GM23248 (cell line): ENCODE measurements around the gene TRPM7. TPM values are rescaled to one million over a fixed set of nuclear protein-coding genes. Genes with fewer than 3 reads are reported as not detected.

ENCODE experiments used
- DNase-seq: peaks from one replicate; pipeline ENCODE4 v3.0.0-alpha.2; 2015
- H2AFZ ChIP-seq: fragments of 200-600 bp; sonication (generic); 2 replicates; pipeline ENCODE4 v1.6.1; 2016; ENCODE audit warnings: antibody characterized with exemption
- H3F3A ChIP-seq: fragments of 200-600 bp; sonication (generic); 2 replicates; pipeline ENCODE4 v1.6.1; 2016; ENCODE audit warnings: mild to moderate bottlenecking, antibody characterized with exemption, mixed run types; ENCODE audit not compliant: insufficient read depth
- H3K27ac ChIP-seq: fragments of 200-600 bp; sonication (generic); 2 replicates; pipeline ENCODE4 v1.5.1; 2016; ENCODE audit warnings: mild to moderate bottlenecking
- H3K27me3 ChIP-seq: fragments of 200-600 bp; sonication (generic); replicated peaks from 2 replicates; pipeline ENCODE4 v1.6.1; 2016; ENCODE audit warnings: mild to moderate bottlenecking; ENCODE audit not compliant: insufficient read depth
- H3K36me3 ChIP-seq: fragments of 200-600 bp; sonication (generic); 2 replicates; pipeline ENCODE4 v1.6.1; 2016; ENCODE audit warnings: low read depth, mild to moderate bottlenecking
- H3K4me1 ChIP-seq: fragments of 200-600 bp; sonication (generic); 2 replicates; pipeline ENCODE4 v1.6.1; 2016; ENCODE audit warnings: mild to moderate bottlenecking; ENCODE audit not compliant: insufficient read depth
- H3K4me2 ChIP-seq: fragments of 200-600 bp; sonication (generic); one replicate; pipeline ENCODE4 v1.6.1; 2016; ENCODE audit warnings: mild to moderate bottlenecking; ENCODE audit not compliant: unreplicated experiment
- H3K4me3 ChIP-seq: fragments of 200-600 bp; sonication (generic); 2 replicates; pipeline ENCODE4 v1.5.1; 2016; ENCODE audit warnings: mild to moderate bottlenecking
- H3K79me2 ChIP-seq: fragments of 200-600 bp; sonication (generic); 2 replicates; pipeline ENCODE4 v1.6.1; 2016; ENCODE audit warnings: mild to moderate bottlenecking; ENCODE audit not compliant: insufficient read depth
- H3K9ac ChIP-seq: fragments of 200-600 bp; sonication (generic); 2 replicates; pipeline ENCODE4 v1.6.1; 2016; ENCODE audit warnings: mild to moderate bottlenecking
- H3K9me2 ChIP-seq: fragments of 200-600 bp; sonication (generic); 2 replicates; pipeline ENCODE4 v1.6.1; 2016; ENCODE audit warnings: mixed run types, mild to moderate bottlenecking, moderate library complexity; ENCODE audit not compliant: insufficient read depth
- H3K9me3 ChIP-seq: fragments of 200-600 bp; sonication (generic); one replicate; pipeline ENCODE4 v1.6.1; 2017; ENCODE audit warnings: low read depth
- H4K20me1 ChIP-seq: fragments of 200-600 bp; sonication (generic); 2 replicates; pipeline ENCODE4 v1.6.0; 2016; ENCODE audit not compliant: insufficient read depth
- EZH2 ChIP-seq: fragments of 200-600 bp; sonication (generic); IDR thresholded peaks from 2 replicates; pipeline ENCODE4 v1.6.1; 2018; ENCODE audit warnings: antibody characterized with exemption, mild to moderate bottlenecking; ENCODE audit not compliant: insufficient read depth, poor library complexity, severe bottlenecking
- EZH2phosphoT487 ChIP-seq: fragments of 200-600 bp; sonication (generic); IDR thresholded peaks from 2 replicates; pipeline ENCODE4 v1.6.1; 2018; ENCODE audit warnings: antibody characterized with exemption, moderate library complexity, mild to moderate bottlenecking, low read depth; ENCODE audit not compliant: insufficient read depth
- WGBS, 2 experiments: methylation state at CpG; one replicate each; pipeline ENCODE4 v1.1.6; 2015 to 2017; ENCODE audit warnings: low lambda C conversion rate in 2 of 2, low coverage in 1 of 2; ENCODE audit errors: missing lambda C conversion rate in 2 of 2; 5-methylcytosine and 5-hydroxymethylcytosine counted together
- in situ Hi-C: fragments of 300-500 bp; cut with MboI; formaldehyde crosslinking; loops from 2 replicates; pipeline ENCODE4 v1.15.0; 2020
- polyA plus RNA-seq: library from polyadenylated mRNA; unstranded; fragments of >200 nt; fragmentation: Nextera tagmentation; extraction: Ambion mirVana; gene quantifications from 2 replicates; pipeline ENCODE4 v1.2.1, GENCODE V29; 2016
- total RNA-seq: library from RNA; depleted of rRNA; stranded (reverse); fragments of >200 nt; shearing (Covaris generic); gene quantifications from 2 replicates; pipeline ENCODE4 v1.2.3, GENCODE V29; 2014

The TRPM7 gene
- total and polyA plus RNA-seq, 2 experiments from 2014 or later: 15.5 to 38.4 TPM

DNA sequence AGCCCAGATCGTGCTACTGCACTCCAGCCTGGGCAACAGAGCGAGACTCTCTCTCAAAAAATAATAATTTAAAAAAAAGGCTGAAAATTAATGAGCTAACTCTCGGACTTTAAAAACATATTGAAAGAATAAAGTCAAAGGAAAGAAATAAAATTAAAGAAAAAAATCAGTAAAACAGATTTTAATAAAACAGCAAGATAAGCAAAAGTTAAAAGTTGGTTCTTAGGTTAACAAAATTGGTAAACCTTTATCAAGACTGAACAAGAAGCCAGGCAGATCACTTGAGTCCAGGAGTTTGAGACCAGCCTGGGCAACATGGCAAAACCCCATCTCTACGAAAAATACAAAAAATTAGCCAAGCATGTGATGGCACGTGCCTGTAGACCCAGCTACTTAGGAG lies 20.7 kb downstream of the TRPM7 start:
- H3K4me2 ChIP-seq: no peak overlapping the region
- no peak overlapping the region for H3K27ac ChIP-seq
- DNase-seq: no peak
- peaks cover 8% of the 10 kb centered on the region for H3K36me3 ChIP-seq
- 0 out of 2 replicates have a peak, but pooled peaks cover 3% of the 10 kb centered on the region for H4K20me1 ChIP-seq
- H3K79me2 ChIP-seq: peaks cover 100% of the 10 kb centered on the region
- H3K9me3 ChIP-seq: no peaks in the 10 kb centered on the region
- in situ Hi-C loops: loop anchor here (10.0 kb wide), 1 partner anchor 219 kb away; no protein-coding TSS in a partner anchor
- H3K4me1 ChIP-seq: no peaks in the 10 kb centered on the region
- no peaks in the 10 kb centered on the region for H3K9me2 ChIP-seq
- H2AFZ ChIP-seq: no peak overlapping the region
- H3K9ac ChIP-seq: no peak overlapping the region
- H3K27me3 ChIP-seq: no peaks in the 10 kb centered on the region
- H3K4me3 ChIP-seq: no peak overlapping the region
- WGBS, 2 experiments: 59 to 80% methylated on average over 5 of the region's 5 CpGs
- TF ChIP-seq EZH2phosphoT487: no peak
- no peak for TF ChIP-seq EZH2
- H3F3A ChIP-seq: no peaks in the 10 kb centered on the region

DNA sequence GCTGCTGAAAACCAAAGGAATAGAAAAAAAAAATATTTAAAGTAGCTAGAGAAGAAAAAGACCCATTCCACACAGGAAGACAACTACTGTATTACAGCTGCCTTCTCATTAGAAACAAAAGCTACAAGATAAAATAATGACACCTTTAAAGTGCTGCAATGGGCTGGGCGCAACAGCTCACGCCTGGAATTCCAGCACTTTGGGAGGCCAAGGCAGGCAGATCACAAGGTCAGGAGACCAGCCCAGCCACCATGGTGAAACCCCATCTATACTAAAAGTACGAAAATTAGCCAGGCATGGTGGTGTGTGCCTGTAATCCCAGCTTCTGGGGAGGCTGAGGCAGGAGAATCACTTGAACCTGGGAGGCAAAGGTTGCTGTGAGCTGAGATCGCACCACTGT lies 31.0 kb downstream of the TRPM7 start:
- H3K4me1 ChIP-seq: no peaks in the 10 kb centered on the region
- no peak overlapping the region for H3K27ac ChIP-seq
- peaks cover 68% of the 10 kb centered on the region for H3K79me2 ChIP-seq
- no peak overlapping the region for H3K4me3 ChIP-seq
- no peaks in the 10 kb centered on the region for H3K9me2 ChIP-seq
- TF ChIP-seq EZH2phosphoT487 (no peak), EZH2 (no peak)
- in situ Hi-C loops: no loop called here
- 97 to 99% methylated on average over 4 of the region's 4 CpGs for WGBS, 2 experiments
- H3K9me3 ChIP-seq: no peaks in the 10 kb centered on the region
- H2AFZ ChIP-seq: no peak overlapping the region
- H3K36me3 ChIP-seq: peaks cover 23% of the 10 kb centered on the region
- no peaks in the 10 kb centered on the region for H4K20me1 ChIP-seq
- no peak overlapping the region for H3K4me2 ChIP-seq
- no peak overlapping the region for H3K9ac ChIP-seq
- no peaks in the 10 kb centered on the region for H3F3A ChIP-seq
- DNase-seq: no peak
- H3K27me3 ChIP-seq: no peaks in the 10 kb centered on the region

GRCh38 chr15:50653156-50653743 lies 33.3 kb downstream of the TRPM7 start:
- Histone ChIP-seq H3K36me3 (peaks cover 28% of the 10 kb centered on the region), H2AFZ (no peak overlapping the region), H3K9me3 (no peaks in the 10 kb centered on the region), H3K4me2 (no peak overlapping the region), H3K79me2 (peaks cover 66% of the 10 kb centered on the region), H3K27me3 (no peaks in the 10 kb centered on the region), H3K27ac (no peak overlapping the region), H4K20me1 (no peaks in the 10 kb centered on the region), H3K9me2 (no peaks in the 10 kb centered on the region), H3K9ac (no peak overlapping the region), H3K4me3 (no peak overlapping the region), H3F3A (no peaks in the 10 kb centered on the region), H3K4me1 (no peaks in the 10 kb centered on the region)
- DNase-seq: no peak
- in situ Hi-C loops: no loop called here
- TF ChIP-seq EZH2phosphoT487 (no peak), EZH2 (no peak)
- 92 to 94% methylated on average over 6 of the region's 6 CpGs for WGBS, 2 experiments

DNA sequence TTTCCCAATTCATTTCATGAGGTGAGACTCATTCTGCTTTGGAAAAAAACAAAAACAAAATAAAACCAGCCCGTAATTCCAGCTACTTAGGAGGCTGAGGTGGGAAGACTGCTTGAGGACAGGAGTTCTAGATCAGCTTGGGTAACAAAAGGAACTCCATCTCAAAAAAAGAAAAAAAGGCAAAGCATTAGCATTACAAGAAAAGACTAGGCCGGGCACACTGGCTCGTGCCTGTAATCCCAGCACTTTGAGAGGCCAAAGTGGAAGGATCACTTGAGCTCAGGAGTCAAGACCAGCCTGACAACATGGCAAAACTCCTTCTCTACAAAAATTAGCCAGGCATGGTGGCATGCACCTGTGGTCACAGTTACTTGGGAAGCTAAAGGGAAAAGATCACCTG lies 33.9 kb downstream of the TRPM7 start:
- H3K4me3 ChIP-seq: no peak overlapping the region
- no peak overlapping the region for H2AFZ ChIP-seq
- peaks cover 34% of the 10 kb centered on the region for H3K36me3 ChIP-seq
- H3K27ac ChIP-seq: no peak overlapping the region
- H3F3A ChIP-seq: no peaks in the 10 kb centered on the region
- H3K4me1 ChIP-seq: no peaks in the 10 kb centered on the region
- H3K9me2 ChIP-seq: no peaks in the 10 kb centered on the region
- TF ChIP-seq EZH2 (no peak), EZH2phosphoT487 (no peak)
- H3K9me3 ChIP-seq: no peaks in the 10 kb centered on the region
- no peak overlapping the region for H3K4me2 ChIP-seq
- peaks cover 67% of the 10 kb centered on the region for H3K79me2 ChIP-seq
- DNase-seq: no peak
- no peaks in the 10 kb centered on the region for H4K20me1 ChIP-seq
- no peak overlapping the region for H3K9ac ChIP-seq
- 82 to 85% methylated on average over 3 of the region's 3 CpGs for WGBS, 2 experiments
- in situ Hi-C loops: no loop called here
- H3K27me3 ChIP-seq: no peaks in the 10 kb centered on the region
